ENCODE data around the gene PHTF2. TPM values are rescaled to one million over a fixed set of nuclear protein-coding genes. Genes with fewer than 3 reads are reported as not detected.
"Not testable (repeated sequence)": the region's sequence is repeated elsewhere in the genome, so short reads cannot be mapped to it uniquely, and the experiment has no call there.

The PHTF2 gene
- total RNA-seq, 2 experiments from 2014 or later = 34.9 to 39.1 TPM

GRCh38 chr7:77982926-77983550 lies 184.5 kb downstream of the PHTF2 start:
- no peaks in the 10 kb centered on the region for H3K9me3 Mint-ChIP-seq (ENCODE audit: insufficient read depth)
- DNase-seq (no peak), ATAC-seq (no peak)
- no peaks in the 10 kb centered on the region for H3K4me1 Mint-ChIP-seq (ENCODE audit: low read depth)
- ChIA-PET POLR2A (no interaction called here), CTCF (interaction anchor here (0.7 to 1.3 kb wide), 2 partner anchors 57 to 1197 kb away, joined by 3 read pairs; no protein-coding TSS in a partner anchor)
- H3K27me3 Mint-ChIP-seq (ENCODE audit: low read depth) = peaks cover 15% of the 10 kb centered on the region
- no peak overlapping the region for H3K4me3 Mint-ChIP-seq
- no peak overlapping the region for H3K27ac Mint-ChIP-seq
- no peaks in the 10 kb centered on the region for H3K36me3 Mint-ChIP-seq (ENCODE audit: low read depth)

- no peaks in the 10 kb centered on the region for H3K9me3 Mint-ChIP-seq (ENCODE audit: insufficient read depth)
- DNase-seq = no peak
- peaks cover 22% of the 10 kb centered on the region for H3K27me3 Mint-ChIP-seq (ENCODE audit: low read depth)
- H3K4me3 Mint-ChIP-seq = no peak overlapping the region
- H3K4me1 Mint-ChIP-seq (ENCODE audit: low read depth) = no peaks in the 10 kb centered on the region
- ATAC-seq = no peak
- no peaks in the 10 kb centered on the region for H3K36me3 Mint-ChIP-seq (ENCODE audit: low read depth)
- CTCF ChIA-PET = interaction anchor here (0.7 to 1.3 kb wide), 2 partner anchors 56 to 1196 kb away, joined by 3 read pairs; no protein-coding TSS in a partner anchor
- POLR2A ChIA-PET = no interaction called here
- H3K27ac Mint-ChIP-seq = no peak overlapping the region
These were observed 185.4 kb downstream of the PHTF2 start for GRCh38 chr7:77983973-77984372.

GRCh38 chr7:77985232-77985973 lies 186.8 kb downstream of the PHTF2 start:
- DNase-seq (no peak), ATAC-seq (no peak)
- ChIA-PET CTCF (no interaction called here), POLR2A (no interaction called here)
- H3K27ac Mint-ChIP-seq = no peak overlapping the region
- no peaks in the 10 kb centered on the region for H3K36me3 Mint-ChIP-seq (ENCODE audit: low read depth)
- H3K4me3 Mint-ChIP-seq = no peak overlapping the region
- H3K27me3 Mint-ChIP-seq (ENCODE audit: low read depth) = peaks cover 21% of the 10 kb centered on the region
- H3K9me3 Mint-ChIP-seq (ENCODE audit: insufficient read depth) = no peaks in the 10 kb centered on the region
- H3K4me1 Mint-ChIP-seq (ENCODE audit: low read depth) = no peaks in the 10 kb centered on the region

GRCh38 chr7:77985974-77986339 lies 187.4 kb downstream of the PHTF2 start:
- CTCF ChIA-PET = no interaction called here
- no peaks in the 10 kb centered on the region for H3K4me1 Mint-ChIP-seq (ENCODE audit: low read depth)

GRCh38 chr7:77989981-77990566 lies 191.5 kb downstream of the PHTF2 start:
- no peaks in the 10 kb centered on the region for H3K4me1 Mint-ChIP-seq (ENCODE audit: low read depth)
- POLR2A ChIA-PET = no interaction called here
- no peak for ATAC-seq
- peaks cover 15% of the 10 kb centered on the region for H3K27me3 Mint-ChIP-seq (ENCODE audit: low read depth)
- no peaks in the 10 kb centered on the region for H3K36me3 Mint-ChIP-seq (ENCODE audit: low read depth)
- no peaks in the 10 kb centered on the region for H3K9me3 Mint-ChIP-seq (ENCODE audit: insufficient read depth)
- H3K4me3 Mint-ChIP-seq = no peak overlapping the region
- DNase-seq = peak; percentile 31
- CTCF ChIA-PET = interaction anchor here (0.9 to 2.6 kb wide), 5 partner anchors 16 to 56 kb away, joined by 3 to 11 read pairs (median 4); no protein-coding TSS in a partner anchor
- H3K27ac Mint-ChIP-seq = no peak overlapping the region

More at GRCh38 chr7:77985974-77986339, 187.4 kb downstream of the PHTF2 start:
- DNase-seq (no peak), ATAC-seq (no peak)
- Mint-ChIP-seq H3K4me3 (no peak overlapping the region), H3K27ac (no peak overlapping the region), H3K36me3 (ENCODE audit: low read depth) (no peaks in the 10 kb centered on the region), H3K9me3 (ENCODE audit: insufficient read depth) (no peaks in the 10 kb centered on the region), H3K27me3 (ENCODE audit: low read depth) (peaks cover 17% of the 10 kb centered on the region)
- POLR2A ChIA-PET = no interaction called here

- H3K9me3 Mint-ChIP-seq (ENCODE audit: insufficient read depth) = no peaks in the 10 kb centered on the region
- ChIA-PET CTCF (no interaction called here), POLR2A (no interaction called here)
- DNase-seq (no peak), ATAC-seq (no peak)
- no peak overlapping the region for H3K27ac Mint-ChIP-seq
- H3K36me3 Mint-ChIP-seq (ENCODE audit: low read depth) = no peaks in the 10 kb centered on the region
- peaks cover 15% of the 10 kb centered on the region for H3K27me3 Mint-ChIP-seq (ENCODE audit: low read depth)
- no peak overlapping the region for H3K4me3 Mint-ChIP-seq
- H3K4me1 Mint-ChIP-seq (ENCODE audit: low read depth) = no peaks in the 10 kb centered on the region
These were observed 193.1 kb downstream of the PHTF2 start for GRCh38 chr7:77991656-77992055.

- no peak overlapping the region for H3K27ac Mint-ChIP-seq
- no peaks in the 10 kb centered on the region for H3K9me3 Mint-ChIP-seq (ENCODE audit: insufficient read depth)
These were observed 195.3 kb downstream of the PHTF2 start for GRCh38 chr7:77993838-77994237.

GRCh38 chr7:77995717-77996116 lies 197.1 kb downstream of the PHTF2 start:
- DNase-seq = no peak
- CTCF ChIA-PET = interaction anchor here (1.5 kb wide), 1 partner anchor 25 kb away, joined by 3 read pairs; no protein-coding TSS in a partner anchor

More at GRCh38 chr7:77993838-77994237, 195.3 kb downstream of the PHTF2 start:
- ATAC-seq = no peak
- H3K36me3 Mint-ChIP-seq (ENCODE audit: low read depth) = no peaks in the 10 kb centered on the region
- ChIA-PET CTCF (no interaction called here), POLR2A (no interaction called here)
- H3K4me3 Mint-ChIP-seq = no peak overlapping the region
- DNase-seq = no peak
- H3K27me3 Mint-ChIP-seq (ENCODE audit: low read depth) = peaks cover 5% of the 10 kb centered on the region
- H3K4me1 Mint-ChIP-seq (ENCODE audit: low read depth) = no peaks in the 10 kb centered on the region

GRCh38 chr7:77999168-77999567 lies 200.6 kb downstream of the PHTF2 start:
- H3K4me1 Mint-ChIP-seq (ENCODE audit: low read depth); H3K27me3 Mint-ChIP-seq (ENCODE audit: low read depth); DNase-seq; H3K27ac Mint-ChIP-seq; H3K36me3 Mint-ChIP-seq (ENCODE audit: low read depth); H3K4me3 Mint-ChIP-seq; POLR2A ChIA-PET; ATAC-seq; H3K9me3 Mint-ChIP-seq (ENCODE audit: insufficient read depth): not testable (repeated sequence)
- CTCF ChIA-PET = interaction anchor here (1.1 kb wide), 1 partner anchor 41 kb away, joined by 3 read pairs; no protein-coding TSS in a partner anchor

More at GRCh38 chr7:77995717-77996116, 197.1 kb downstream of the PHTF2 start:
- Mint-ChIP-seq H3K36me3 (ENCODE audit: low read depth) (no peaks in the 10 kb centered on the region), H3K9me3 (ENCODE audit: insufficient read depth) (no peaks in the 10 kb centered on the region), H3K27me3 (ENCODE audit: low read depth) (peaks cover 3% of the 10 kb centered on the region), H3K4me1 (ENCODE audit: low read depth) (no peaks in the 10 kb centered on the region), H3K4me3 (no peak overlapping the region), H3K27ac (no peak overlapping the region)
- POLR2A ChIA-PET = no interaction called here
- no peak for ATAC-seq

- Mint-ChIP-seq H3K4me1 (ENCODE audit: low read depth) (no peaks in the 10 kb centered on the region), H3K27me3 (ENCODE audit: low read depth) (peaks cover 2% of the 10 kb centered on the region), H3K9me3 (ENCODE audit: insufficient read depth) (no peaks in the 10 kb centered on the region), H3K36me3 (ENCODE audit: low read depth) (no peaks in the 10 kb centered on the region), H3K4me3 (no peak overlapping the region), H3K27ac (no peak overlapping the region)
- no peak for DNase-seq
- ChIA-PET CTCF (no interaction called here), POLR2A (no interaction called here)
- no peak for ATAC-seq
These were observed 203.4 kb downstream of the PHTF2 start for GRCh38 chr7:78002021-78002420.

GRCh38 chr7:78002715-78003114 lies 204.1 kb downstream of the PHTF2 start:
- no peak for ATAC-seq
- no peak overlapping the region for H3K4me3 Mint-ChIP-seq
- H3K4me1 Mint-ChIP-seq (ENCODE audit: low read depth) = no peaks in the 10 kb centered on the region
- POLR2A ChIA-PET = no interaction called here
- DNase-seq = no peak
- H3K27ac Mint-ChIP-seq = no peak overlapping the region
- CTCF ChIA-PET = no interaction called here
- H3K27me3 Mint-ChIP-seq (ENCODE audit: low read depth) = peaks cover 2% of the 10 kb centered on the region
- H3K36me3 Mint-ChIP-seq (ENCODE audit: low read depth) = no peaks in the 10 kb centered on the region
- no peaks in the 10 kb centered on the region for H3K9me3 Mint-ChIP-seq (ENCODE audit: insufficient read depth)

- H3K27me3 Mint-ChIP-seq (ENCODE audit: low read depth) = peaks cover 3% of the 10 kb centered on the region
- H3K4me3 Mint-ChIP-seq = no peak overlapping the region
- ChIA-PET POLR2A (no interaction called here), CTCF (no interaction called here)
- no peaks in the 10 kb centered on the region for H3K4me1 Mint-ChIP-seq (ENCODE audit: low read depth)
- H3K27ac Mint-ChIP-seq = no peak overlapping the region
- no peaks in the 10 kb centered on the region for H3K9me3 Mint-ChIP-seq (ENCODE audit: insufficient read depth)
- DNase-seq (no peak), ATAC-seq (no peak)
- H3K36me3 Mint-ChIP-seq (ENCODE audit: low read depth) = no peaks in the 10 kb centered on the region
These were observed 207.6 kb downstream of the PHTF2 start for GRCh38 chr7:78006063-78006755.
